ENCODE measurements around the gene IKBKG.

DNA sequence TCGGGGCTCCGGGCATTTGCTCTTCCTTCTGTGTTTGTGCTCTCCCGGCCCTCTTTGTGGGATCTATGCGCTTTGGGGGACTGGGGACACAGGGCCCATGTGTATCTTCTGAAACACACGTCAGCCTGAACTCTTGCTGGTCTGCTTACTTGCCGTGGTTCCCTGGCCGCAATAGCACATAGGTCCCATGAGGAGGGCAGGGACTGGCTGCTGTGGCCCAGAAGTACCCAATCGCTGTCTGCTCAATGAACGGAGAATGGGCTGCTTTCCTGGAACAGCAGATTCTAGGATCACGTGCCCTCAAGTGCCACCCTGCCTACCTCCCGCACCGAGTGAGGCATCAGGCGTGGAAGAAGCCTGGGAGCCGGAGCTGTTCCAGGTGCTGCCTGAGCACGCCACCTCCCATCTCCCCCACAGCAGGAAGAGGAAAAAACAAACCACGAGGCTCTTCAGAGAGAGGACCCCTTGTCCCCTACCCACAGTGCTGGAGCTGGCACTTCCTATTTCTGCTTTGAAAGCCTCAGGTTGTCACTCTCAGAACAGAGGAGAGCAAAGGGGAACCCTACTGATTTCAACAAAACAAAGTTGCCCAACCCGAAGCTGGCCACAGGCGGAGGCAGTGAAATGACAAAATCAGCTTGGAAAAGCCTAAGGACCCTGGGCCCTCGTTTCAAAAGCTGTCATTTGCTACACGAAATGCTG lies 4.5 kb upstream of the IKBKG start:
- TF ChIP-seq SP1 (IDR thresholded peaks at IDR 0.05) (no peak), SUZ12 (IDR thresholded peaks at IDR 0.05) (no peak), BHLHE40 (IDR thresholded peaks at IDR 0.05; ENCODE audit: borderline replicate concordance) (no peak), FOXA1 (IDR thresholded peaks at IDR 0.05) (no peak), TARDBP (IDR thresholded peaks at IDR 0.05) (no peak), ELF4 (IDR thresholded peaks at IDR 0.05) (no peak), PKNOX1 (IDR thresholded peaks at IDR 0.05) (no peak), FOXM1 (IDR thresholded peaks at IDR 0.05; ENCODE audit: borderline replicate concordance) (no peak), ZNF384 (IDR thresholded peaks at IDR 0.05) (no peak), LEF1 (IDR thresholded peaks at IDR 0.05; ENCODE audit: borderline replicate concordance) (no peak), HDGF (IDR thresholded peaks at IDR 0.05; ENCODE audit: borderline replicate concordance) (no peak), FOXK2 (IDR thresholded peaks at IDR 0.05) (no peak), NFRKB (IDR thresholded peaks at IDR 0.05) (no peak), L3MBTL2 (conservative IDR thresholded peaks at IDR 0.05) (no peak)
